Breast epithelium (tissue), 4 donors: Measurements from ENCODE around the gene SQSTM1. TPM values are rescaled to one million over a fixed set of nuclear protein-coding genes. Genes with fewer than 3 reads are reported as not detected.
A peak's percentile ranks its signal among the peaks of the same experiment; 100 is the strongest.

Source experiments
- DNase-seq, 2 donors: peaks; one replicate each; pipeline ENCODE4 v3.0.0-alpha.2; 2019; ENCODE audit warnings: low spot score in 2 of 2
- H3K27ac ChIP-seq, 2 donors: fragments of 200-600 bp; sonication (generic) in 1 of 2; one replicate each; pipeline ENCODE4 v1.5.1; 2016 to 2019; ENCODE audit warnings: mild to moderate bottlenecking in 1 of 2
- H3K27me3 ChIP-seq, 2 donors: fragments of 200-600 bp; sonication (generic) in 1 of 2; one replicate each; pipeline versions ENCODE4 v1.5.1 to v1.6.0; 2017 to 2019; ENCODE audit warnings: control low read depth in 1 of 2, mild to moderate bottlenecking in 1 of 2
- H3K36me3 ChIP-seq: fragments of 200-600 bp; one replicate; pipeline ENCODE4 v1.5.1; 2019
- H3K4me1 ChIP-seq, 2 donors: fragments of 200-600 bp; sonication (generic); one replicate each; pipeline ENCODE4 v1.5.1; 2016 to 2019; ENCODE audit warnings: control low read depth in 1 of 2
- H3K4me3 ChIP-seq, 3 donors: fragments of 200-600 bp; sonication (generic); 1 replicate in 2 of 3; 2 replicates in 1 of 3; pipeline ENCODE4 v1.5.1; 2016 to 2019; ENCODE audit warnings: mild to moderate bottlenecking in 3 of 3, moderate library complexity in 2 of 3
- H3K9me3 ChIP-seq, 2 donors: fragments of 200-600 bp; sonication (generic) in 1 of 2; one replicate each; pipeline ENCODE4 v1.5.1; 2016 to 2019; ENCODE audit warnings: control low read depth in 1 of 2
- POLR2A ChIP-seq: fragments of 450-650 bp; IDR thresholded peaks from one replicate; pipeline ENCODE4 v1.6.1; 2016; ENCODE audit warnings: antibody characterized with exemption, mild to moderate bottlenecking, moderate library complexity
- POLR2AphosphoS5 ChIP-seq, 3 donors: sonication (generic); formaldehyde crosslinking; IDR thresholded peaks; one replicate each; pipeline ENCODE4 v1.6.1; 2017; ENCODE audit warnings: antibody characterized with exemption in 3 of 3
- intact Hi-C: fragments of 100-400 bp; cut with DNase I; formaldehyde crosslinking; loops from one replicate; pipeline ENCODE4 v1.15.1; 2023; ENCODE audit warnings: low total_unique reads
- total RNA-seq, 3 donors: library from RNA; depleted of rRNA; stranded (reverse); fragments of >200 nt; gene quantifications; one replicate each; pipeline ENCODE4 v1.1.0, GENCODE V29; 2016
- TF ChIP-seq, protein P1 (sequence below), 3 donors: fragments of 450-650 bp; IDR thresholded peaks; one replicate each; pipeline ENCODE4 v1.5.1; 2016 to 2017; ENCODE audit warnings: antibody characterized with exemption in 3 of 3, mild to moderate bottlenecking in 3 of 3, moderate library complexity in 3 of 3

Gene SQSTM1
- total RNA-seq, 3 donors from 2014 or later = 407 to 695 (median 462) TPM

- Histone ChIP-seq H3K36me3 (no peaks in the 10 kb centered on the region), H3K4me1 (peaks cover 3 to 17% of the 10 kb centered on the region in 2 donors), H3K4me3 (no peak overlapping the region), H3K27me3 (no peaks in the 10 kb centered on the region), H3K9me3 (no peaks in the 10 kb centered on the region), H3K27ac (peak overlapping the region; percentile 74 to 94)
- intact Hi-C loops = no loop called here
- TF ChIP-seq POLR2AphosphoS5 (IDR thresholded peaks at IDR 0.05) (no peak), POLR2A (no peak)
- TF ChIP-seq, protein P1, sequence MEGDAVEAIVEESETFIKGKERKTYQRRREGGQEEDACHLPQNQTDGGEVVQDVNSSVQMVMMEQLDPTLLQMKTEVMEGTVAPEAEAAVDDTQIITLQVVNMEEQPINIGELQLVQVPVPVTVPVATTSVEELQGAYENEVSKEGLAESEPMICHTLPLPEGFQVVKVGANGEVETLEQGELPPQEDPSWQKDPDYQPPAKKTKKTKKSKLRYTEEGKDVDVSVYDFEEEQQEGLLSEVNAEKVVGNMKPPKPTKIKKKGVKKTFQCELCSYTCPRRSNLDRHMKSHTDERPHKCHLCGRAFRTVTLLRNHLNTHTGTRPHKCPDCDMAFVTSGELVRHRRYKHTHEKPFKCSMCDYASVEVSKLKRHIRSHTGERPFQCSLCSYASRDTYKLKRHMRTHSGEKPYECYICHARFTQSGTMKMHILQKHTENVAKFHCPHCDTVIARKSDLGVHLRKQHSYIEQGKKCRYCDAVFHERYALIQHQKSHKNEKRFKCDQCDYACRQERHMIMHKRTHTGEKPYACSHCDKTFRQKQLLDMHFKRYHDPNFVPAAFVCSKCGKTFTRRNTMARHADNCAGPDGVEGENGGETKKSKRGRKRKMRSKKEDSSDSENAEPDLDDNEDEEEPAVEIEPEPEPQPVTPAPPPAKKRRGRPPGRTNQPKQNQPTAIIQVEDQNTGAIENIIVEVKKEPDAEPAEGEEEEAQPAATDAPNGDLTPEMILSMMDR (IDR thresholded peaks at IDR 0.05) = no peak
- DNase-seq = no peak
These were observed 28.7 kb upstream of the SQSTM1 start for GRCh38 chr5:179791881-179792611.

DNA sequence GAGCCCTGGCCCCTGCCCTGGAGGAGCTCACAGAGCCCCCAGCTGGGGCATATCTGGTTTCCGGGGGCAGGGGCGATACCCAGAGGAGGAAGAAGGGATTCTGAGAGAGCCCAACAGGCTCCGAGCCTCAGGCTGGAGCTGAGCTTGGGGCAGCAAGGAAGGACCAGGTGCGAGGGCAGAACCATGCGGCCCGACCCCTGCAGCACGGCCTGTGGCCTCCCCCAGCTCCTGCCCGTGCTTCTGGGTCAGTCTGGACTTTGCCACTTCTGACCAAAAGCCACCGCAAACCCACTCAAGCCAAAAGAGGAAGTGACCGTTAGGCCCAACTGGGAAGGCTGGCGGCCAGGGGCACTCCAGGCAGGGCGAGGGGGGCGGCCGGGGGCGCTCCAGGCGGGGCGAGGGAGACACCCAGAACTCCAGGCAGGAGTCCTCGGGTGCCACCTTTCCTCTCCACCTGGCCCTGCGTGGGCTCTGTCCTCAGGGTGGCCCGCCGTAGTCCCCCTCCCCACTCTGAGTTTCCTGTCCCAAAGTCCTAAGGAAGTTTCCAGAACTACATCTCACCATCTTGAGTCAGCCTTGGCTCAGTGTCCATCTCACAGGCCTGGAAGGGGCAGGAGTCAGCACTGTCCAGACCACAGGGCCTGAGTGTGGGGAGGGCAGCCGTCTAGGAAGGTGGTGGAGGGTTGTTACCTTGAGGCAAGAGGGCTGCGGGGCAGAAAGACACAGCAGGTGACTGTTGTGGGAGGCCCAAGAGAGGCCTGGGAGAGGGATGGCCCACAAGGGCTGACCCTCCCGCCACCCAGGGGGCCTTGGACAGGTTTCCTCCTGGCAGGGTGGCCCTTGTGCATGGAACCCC is 27.9 kb upstream of the SQSTM1 start:
- Histone ChIP-seq H3K36me3 (no peaks in the 10 kb centered on the region), H3K4me1 (peaks cover 3 to 17% of the 10 kb centered on the region in 2 donors), H3K9me3 (no peaks in the 10 kb centered on the region), H3K27me3 (no peaks in the 10 kb centered on the region), H3K27ac (peak overlapping the region; percentile 74 to 94), H3K4me3 (peak overlapping the region in 1 of 3 donors; percentile 90)
- no peak for TF ChIP-seq POLR2AphosphoS5 (IDR thresholded peaks at IDR 0.05)
- TF ChIP-seq POLR2A = no peak
- TF ChIP-seq, protein P1 (IDR thresholded peaks at IDR 0.05) = no peak
- no peak for DNase-seq
- intact Hi-C loops = no loop called here

DNA sequence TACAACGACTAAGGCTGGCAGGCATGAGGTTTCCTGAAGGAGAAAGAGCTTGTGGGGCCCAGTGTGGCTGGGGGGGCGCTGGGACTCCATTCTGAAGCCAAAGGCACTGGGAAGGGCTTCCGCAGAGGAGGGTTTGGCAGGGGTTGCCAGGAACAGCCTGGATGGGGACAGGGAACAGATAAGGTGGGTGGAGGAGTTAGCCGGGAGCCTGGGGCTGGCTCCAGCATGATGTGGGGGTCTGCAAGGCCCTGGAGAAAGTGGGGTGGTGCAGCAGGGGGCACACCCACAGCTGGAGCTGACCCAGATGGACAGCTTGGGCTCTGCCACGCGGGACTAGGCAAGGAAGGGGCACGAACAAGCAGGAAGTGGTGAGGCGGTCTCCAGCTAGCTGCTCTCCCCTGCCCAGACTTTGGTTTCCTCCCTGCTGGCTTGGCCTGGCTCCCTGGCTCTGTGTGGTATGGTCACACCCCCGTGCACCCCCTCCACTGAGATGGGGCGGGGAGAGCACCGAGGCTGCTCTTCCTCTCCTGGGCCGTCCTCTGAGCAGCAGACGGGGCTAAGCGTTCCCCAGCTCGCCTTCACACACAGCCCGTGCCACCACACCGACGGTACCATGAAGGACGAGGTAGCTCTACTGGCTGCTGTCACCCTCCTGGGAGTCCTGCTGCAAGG is 27.1 kb upstream of the SQSTM1 start, which contains the start of gene LTC4S:
Gene LTC4S (plus strand): TSS at position 519 of the 672 bp plus-strand sequence. CDS start 95 bp downstream, at position 614.
- TF ChIP-seq POLR2AphosphoS5 (IDR thresholded peaks at IDR 0.05) (no peak), POLR2A (no peak)
- TF ChIP-seq, protein P1 (IDR thresholded peaks at IDR 0.05) = no peak
- H3K9me3 ChIP-seq = no peaks in the 10 kb centered on the region
- intact Hi-C loops = no loop called here
- H3K27me3 ChIP-seq = no peaks in the 10 kb centered on the region
- H3K36me3 ChIP-seq = no peaks in the 10 kb centered on the region
- H3K4me3 ChIP-seq = peak within 1 kb of the TSS; percentile 58 to 90 (median 71)
- peak within 1 kb of the TSS; percentile 90 to 94 for H3K27ac ChIP-seq
- DNase-seq = peak; percentile 69 to 85
- H3K4me1 ChIP-seq = peaks cover 3 to 17% of the 10 kb centered on the region in 2 donors

GRCh38 chr5:179794171-179794570 is 26.5 kb upstream of the SQSTM1 start:
- H3K36me3 ChIP-seq = peaks cover under 1% of the 10 kb centered on the region
- TF ChIP-seq POLR2AphosphoS5 (IDR thresholded peaks at IDR 0.05) = no peak
- TF ChIP-seq, protein P1 (IDR thresholded peaks at IDR 0.05) = no peak
- no peak for TF ChIP-seq POLR2A
- peak overlapping the region; percentile 24 to 90 (median 25) for H3K4me3 ChIP-seq
- no peaks in the 10 kb centered on the region for H3K27me3 ChIP-seq
- H3K27ac ChIP-seq = peak overlapping the region; percentile 74 to 94
- no peaks in the 10 kb centered on the region for H3K9me3 ChIP-seq
- intact Hi-C loops = no loop called here
- no peak for DNase-seq
- peaks cover 3 to 17% of the 10 kb centered on the region in 2 donors for H3K4me1 ChIP-seq
